Myocyte (in vitro differentiated cells): ENCODE results near the gene MGRN1. TPM values are rescaled to one million over a fixed set of nuclear protein-coding genes. Genes with fewer than 3 reads are reported as not detected.

Source experiments
- DNase-seq: peaks from one replicate; pipeline ENCODE4 v3.0.0-alpha.2; 2012; ENCODE audit warnings: low read depth
- polyA plus RNA-seq: library from polyadenylated mRNA; unstranded; fragments of >200 nt; gene quantifications from one replicate; pipeline ENCODE4 v1.2.1, GENCODE V29; 2012; ENCODE audit warnings: missing spikeins
- total RNA-seq: library from RNA; depleted of rRNA; stranded (reverse); fragments of >200 nt; gene quantifications from 2 replicates; pipeline ENCODE4 v1.2.3, GENCODE V29; 2014

MGRN1 gene
- 31.9 and 33.6 TPM in 2 replicates for total RNA-seq
- 40.3 TPM for polyA plus RNA-seq

DNA sequence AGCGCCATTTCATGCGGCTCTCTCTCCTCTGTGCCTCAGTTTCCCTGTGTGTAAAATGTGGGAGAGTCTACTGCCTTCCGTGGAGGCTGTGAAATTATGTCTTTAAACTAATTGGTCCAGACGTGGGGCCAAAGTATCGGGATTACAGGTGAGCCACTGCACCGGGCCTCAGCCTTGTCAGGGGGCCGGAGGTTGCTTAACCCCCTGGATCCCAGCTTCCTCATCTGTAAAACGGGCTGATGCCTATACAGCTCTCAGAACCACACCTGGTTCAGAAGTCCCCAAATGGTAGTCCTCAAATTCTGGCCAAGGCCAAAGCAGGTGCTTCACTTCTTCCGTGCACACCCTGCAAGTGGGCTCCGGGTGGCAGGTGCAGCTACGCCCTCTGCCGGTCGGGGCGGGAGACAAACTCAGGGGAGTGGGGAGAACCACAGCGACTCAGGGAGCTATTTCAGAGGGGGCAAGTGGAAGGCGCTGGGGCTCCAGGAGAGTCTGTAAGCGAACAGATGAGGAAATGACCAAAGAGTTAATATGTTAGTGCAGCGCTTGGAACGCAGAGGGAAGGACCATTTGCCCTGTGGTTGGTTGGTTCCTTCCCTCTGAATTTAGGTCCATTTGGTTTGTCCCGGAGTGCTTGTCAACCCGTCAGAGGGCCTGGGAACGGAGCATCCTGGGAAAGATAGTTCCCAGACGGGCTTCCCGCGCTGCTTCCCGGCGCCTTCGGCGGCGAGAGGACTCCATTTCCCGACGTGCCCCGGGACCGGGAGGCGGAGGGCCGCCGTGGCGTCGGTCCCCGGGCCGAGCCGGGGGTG is at the start of gene MGRN1:
TSS of gene MGRN1 (plus strand) at position 812 of the 812 bp plus-strand sequence. CDS start 135 bp downstream, outside the sequence.
- DNase-seq: peak; percentile 99

DNA sequence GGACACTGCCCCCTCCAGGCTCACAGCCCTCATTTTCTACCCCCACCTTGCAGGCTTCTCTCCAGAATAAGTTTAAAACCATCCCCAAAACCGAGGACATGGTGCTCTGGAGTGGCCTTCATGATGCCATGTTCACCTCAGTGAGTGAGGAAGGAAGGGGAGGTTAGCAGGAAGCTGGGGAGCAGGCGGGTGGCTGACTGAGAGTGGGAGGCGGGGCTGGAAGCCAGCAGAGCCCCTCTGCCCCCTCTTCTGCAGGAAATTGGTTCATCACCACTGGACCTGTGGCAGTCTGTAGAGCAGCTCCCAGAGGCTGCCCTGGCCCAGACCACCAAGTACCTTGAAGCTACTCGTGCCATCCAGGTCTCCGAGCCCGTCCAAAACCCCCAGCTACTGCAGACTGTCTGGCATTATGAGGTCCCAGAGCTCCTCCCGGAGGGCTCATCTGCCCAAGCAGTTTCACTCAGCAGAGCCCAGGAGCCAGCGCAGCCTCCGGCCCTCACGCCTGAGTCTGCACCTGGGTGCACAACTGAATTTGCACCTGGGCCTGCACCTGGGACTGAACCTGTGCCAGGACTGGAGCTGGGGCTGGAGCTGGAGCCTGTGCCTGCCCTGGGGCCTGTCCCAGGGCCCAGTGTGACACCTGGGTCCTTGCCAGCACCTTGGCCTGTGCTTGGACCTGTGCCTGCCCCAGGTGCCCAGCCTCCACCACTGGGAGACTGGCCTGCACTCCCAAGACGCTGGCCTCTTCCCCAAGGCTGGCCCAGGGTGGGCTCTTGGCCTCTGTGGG is 49.5 kb upstream of the MGRN1 start:
- DNase-seq: no peak

DNA sequence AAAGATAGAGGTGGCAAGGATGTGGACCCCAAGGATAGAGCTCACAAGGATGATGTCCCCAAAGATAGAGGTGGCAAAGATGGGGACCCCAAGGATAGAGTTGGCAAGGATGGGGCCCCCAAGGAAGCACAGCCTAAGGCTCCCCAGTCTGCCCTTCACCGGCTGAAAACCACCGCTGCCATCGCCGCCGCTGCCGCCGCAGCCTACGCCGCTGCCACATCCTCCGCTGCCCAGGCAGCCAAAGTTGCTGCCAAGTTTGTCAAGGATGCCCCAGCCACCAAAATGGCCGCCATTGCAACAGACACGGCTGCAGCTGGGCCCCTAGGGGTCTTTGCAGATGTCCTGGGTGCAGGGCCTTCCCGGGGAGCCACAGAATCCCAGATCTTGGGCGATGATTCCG is 48.6 kb upstream of the MGRN1 start:
- DNase-seq: no peak

DNA sequence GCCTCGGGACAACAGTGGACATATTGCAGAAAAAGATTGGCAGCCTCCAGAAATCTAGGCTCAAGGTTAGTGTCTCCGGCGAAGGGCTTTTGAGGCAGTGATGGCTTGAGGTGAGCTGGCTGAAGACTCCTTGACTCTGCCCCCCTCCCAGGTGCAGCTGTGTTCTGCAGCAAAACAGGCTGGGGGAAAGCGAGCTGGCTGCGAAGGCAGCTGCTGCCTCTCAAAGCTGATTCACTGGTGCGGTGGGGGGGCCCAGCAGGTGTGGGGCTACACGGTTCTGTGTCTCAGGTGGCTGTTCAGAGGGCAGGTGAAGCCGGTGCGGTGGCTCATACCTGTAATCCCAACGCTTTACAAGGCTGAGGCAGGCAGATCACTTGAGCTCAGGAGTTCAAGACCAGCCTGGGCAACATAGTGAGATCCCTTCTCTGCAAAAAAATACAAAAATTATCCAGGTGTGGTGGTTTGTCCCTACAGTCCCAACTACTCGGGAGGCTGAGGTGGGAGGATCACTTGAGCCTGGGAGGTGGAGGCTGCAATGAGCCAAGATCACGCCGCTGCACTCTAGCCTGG is 45.6 kb upstream of the MGRN1 start:
- DNase-seq: no peak

DNA sequence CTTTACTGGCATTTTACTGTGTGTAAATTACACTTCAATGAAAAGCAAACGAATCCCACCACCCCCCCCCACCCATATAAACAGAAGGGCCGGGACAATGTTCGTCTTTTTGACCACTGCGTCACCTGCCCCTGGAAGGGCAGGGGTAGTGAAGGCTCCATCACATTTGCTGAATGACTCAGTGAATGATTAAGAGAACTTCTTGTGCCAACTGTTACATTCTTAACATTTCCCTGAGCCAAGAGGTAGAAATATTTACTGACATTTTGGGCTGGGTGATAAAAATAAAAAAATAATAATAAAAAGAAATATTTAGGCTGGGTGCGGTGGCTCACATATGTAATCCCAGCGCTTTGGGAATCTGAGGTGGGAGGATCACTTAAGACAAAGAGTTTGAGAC is 44.4 kb upstream of the MGRN1 start:
- peak; percentile 34 for DNase-seq

DNA sequence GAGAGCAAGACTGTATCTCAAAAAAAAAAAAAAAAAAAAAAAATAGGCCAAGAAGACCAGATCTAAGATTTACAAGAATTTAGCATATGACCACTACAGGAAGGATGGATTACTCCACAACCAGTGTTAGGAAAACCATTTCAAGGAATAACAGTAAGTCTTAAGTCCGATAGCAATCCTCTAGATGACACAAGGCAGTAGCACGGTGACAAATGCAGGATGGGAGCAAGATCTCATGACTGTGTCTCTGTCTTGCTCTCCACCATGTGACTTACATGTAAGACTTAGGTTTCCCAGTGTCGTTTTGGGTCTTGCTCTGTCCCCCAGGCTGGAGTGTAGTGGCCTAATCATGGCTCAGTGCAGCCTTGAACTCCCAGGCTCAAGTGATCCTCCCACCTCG is 40.7 kb upstream of the MGRN1 start:
- DNase-seq: no peak

DNA sequence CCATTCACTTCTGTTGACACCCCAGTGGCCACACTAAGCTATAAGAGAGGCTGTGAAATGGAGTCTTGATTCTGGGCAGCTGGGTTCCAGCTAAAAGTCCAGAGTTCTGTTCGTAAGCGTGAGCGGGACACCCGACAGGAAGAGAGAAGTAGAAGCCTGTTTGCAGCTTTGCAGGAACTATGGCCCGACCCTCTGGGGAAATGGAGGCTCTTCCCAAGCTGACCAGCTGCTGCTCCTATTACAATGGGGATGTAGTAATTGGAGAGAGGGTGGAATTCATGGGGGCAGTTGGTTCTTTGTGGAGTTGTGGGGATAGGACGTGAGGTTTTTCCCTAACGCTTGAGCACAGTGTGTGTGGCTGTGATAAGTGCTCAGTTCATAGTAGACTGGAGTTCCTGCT is 38.3 kb upstream of the MGRN1 start:
- no peak for DNase-seq

DNA sequence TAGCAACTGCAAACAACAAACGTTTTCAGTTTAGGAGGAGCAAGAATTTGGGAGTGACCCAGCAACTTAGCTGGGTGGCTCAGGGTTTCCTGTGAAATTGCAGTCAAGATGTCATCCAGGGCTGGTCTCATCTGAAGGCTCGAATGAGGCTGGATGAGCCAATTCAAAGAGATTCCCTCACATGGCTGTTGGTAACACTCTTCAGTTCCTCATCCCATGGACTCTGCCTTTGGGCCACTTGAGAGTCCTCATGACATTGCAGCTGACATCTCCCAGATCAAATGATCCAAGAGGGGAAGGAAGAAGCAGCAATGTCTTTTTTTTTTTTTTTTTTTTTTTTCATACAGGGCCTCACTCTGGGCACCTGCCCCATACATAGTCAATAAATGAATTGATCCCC is 36.2 kb upstream of the MGRN1 start:
- peak; percentile 17 for DNase-seq

DNA sequence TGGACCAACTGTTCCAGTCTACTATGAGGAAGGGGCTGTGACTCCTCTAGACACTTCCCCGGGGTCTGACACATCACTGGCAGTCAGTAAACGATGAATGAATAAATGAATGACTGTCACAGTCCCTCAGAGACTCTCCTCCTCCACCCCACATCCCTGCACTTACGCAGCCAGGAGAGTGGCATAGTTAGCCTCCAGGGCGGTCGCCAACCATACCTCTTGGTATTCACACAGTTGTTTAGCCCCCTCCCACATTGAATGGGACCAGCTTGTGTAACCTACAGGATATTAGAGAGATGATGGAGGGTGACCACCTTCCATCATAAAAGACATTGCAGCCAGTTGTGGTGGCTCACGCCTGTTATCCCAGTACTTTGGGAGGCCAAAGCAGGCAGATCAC is 35.7 kb upstream of the MGRN1 start:
- DNase-seq: no peak

DNA sequence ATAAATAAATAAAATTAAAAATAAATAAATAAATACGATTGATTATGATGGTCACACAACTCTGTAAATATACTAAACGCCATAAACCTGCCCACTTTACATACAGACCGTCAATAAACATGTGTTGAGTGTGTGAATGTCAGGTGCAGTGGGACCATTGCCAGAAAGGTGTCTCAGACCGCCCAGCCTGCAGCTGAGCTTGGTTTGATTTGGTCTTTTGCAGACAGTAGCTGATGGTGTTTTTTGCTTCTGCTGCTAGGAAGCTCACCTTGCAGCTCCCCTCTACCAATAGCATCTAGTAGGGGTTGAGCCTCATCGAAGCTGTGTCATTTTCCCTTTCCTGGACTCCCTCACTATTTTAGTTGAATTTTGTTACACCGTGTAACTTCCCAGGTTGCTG is 33.4 kb upstream of the MGRN1 start:
- DNase-seq: no peak

DNA sequence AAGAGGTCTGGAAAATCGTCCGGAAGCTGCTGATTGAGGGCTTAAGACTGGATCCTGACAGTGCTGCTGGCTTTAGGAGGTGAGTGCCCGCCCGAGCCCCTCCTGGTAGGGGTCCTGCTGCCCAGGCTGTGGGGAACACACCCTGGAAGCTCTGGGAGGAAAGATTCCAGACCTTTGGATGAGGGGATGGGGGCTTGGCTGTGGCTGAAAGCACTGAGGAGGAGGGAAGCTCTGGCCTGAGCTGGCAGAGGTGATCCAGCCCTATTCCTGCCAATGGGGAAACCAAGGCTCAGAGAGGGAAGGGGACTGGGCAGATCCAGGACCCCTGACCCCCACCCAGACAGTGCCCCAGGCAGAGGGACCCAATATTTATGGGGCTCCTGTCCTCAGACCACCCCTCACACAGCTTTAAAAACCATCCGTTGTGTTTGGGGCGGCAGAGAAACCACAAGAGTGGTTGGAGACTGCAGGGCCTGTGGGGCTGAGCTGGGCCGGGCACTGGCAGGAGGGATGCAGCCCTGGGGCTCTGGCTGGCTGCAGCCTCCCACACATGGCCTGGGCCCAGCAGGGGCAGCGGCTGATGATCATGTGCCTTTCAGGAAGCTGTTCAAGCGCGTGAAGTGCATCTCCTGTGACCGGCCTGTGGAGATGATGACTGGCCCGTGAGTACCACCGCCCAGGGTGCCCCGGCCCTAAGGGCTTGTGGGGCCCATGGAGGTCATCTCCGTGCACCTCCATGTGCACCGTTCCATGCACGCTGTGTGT is 32.7 kb upstream of the MGRN1 start:
- no peak for DNase-seq

DNA sequence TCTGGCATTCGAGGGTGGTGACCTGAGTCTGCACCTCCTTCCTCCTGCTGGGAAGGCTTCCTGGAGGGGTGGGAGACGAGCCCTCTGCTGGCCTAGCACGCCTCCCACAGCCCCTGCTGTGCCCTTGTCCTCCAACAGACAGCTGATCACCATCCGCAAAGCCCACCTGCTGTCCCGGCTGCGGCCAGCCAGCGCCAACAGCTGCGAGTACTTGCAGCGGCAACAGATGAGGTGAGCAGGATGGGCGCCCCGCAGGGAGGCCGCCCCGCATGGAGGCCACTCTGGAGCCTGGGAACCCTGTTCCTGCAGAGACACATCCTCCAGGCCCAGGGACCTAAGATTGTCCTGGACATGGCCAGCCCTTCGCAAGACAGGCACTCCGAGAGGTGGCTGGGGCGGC is 31.5 kb upstream of the MGRN1 start:
- DNase-seq: peak; percentile 56

DNA sequence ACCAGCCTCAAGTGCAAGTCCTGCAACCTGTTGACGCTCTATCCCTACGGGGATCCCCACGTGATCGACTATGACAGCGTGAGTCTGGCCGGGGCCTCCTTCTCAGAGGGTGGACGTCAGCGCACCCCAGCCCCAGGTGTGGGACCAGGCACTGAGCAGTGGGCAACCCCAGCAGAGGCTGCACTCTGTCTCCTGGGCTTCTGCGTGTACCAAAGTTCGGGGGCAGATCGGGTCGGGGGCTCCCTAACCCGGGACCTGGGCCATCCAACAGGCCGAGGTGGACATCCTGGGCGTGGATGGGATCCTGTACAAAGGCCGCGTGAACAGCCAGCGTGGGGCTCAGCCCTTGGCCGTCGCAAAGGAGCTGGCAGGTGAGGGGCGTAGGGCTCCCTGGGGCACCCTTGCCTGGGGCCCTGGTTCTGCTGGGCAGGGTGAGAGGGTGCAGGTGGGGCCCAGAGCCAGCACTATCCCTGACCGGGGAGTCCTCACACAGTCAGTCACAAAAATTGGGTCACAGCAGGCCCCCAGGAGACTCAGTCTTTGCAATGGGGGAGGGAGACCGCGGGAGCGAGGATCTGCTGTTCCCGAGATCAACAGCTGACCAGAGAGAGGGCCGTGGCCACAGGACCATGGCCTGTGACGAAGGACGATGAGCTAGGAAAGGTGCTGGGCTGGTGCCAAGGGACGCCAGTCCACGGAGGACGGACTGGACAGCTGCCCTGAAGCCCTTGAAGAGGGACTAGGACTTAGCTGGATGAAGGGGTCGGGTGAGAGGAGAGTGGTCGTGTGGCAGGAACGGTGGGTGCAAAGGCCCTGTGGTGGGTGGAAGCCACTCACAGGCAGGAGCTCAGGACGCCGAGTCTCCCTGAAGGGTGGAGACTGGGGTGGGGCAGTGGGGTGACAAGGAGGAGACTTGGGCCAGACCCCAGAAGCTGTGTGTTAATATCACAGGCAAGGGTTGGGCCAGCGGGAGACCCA is 29.9 kb upstream of the MGRN1 start:
- no peak for DNase-seq

DNA sequence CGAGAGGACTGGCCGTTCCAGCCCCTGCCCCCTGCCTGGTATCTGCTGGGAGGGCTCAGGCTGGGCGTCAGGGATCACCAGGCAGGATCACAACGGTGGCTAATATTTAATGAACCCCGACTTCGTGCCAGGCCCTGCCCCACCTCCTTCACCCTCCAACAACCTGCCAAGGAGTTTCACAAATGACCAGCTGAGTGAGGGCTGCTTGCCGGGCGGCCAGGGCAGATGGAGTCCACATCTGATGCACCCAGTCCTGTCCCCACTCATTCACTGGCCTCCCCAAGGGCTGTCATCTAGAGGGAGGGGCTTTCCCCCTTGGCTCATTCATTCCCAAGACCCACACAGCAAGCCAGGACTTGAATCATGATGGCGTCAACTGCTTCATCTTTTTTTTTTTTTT is 27.5 kb upstream of the MGRN1 start:
- DNase-seq: no peak

DNA sequence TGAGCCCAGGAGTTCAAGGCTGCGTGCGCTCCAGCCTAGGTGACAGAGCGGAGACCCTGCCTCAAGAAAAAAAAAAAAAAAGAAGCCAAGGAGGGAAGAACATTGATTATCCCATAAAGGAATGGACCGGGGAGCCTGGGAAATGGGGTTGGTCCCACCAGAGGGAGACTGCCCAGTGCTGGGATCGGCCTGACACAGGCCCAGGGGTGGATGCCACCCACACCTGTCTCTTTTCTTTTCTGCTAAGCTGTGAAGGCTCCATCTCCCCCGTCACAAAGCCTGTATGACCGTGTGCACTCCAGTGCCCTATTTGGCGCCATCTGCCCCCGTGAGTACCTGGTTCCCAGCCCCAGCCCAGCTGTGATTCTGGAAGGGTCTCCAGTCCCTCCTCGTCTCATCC is 25.6 kb upstream of the MGRN1 start:
- DNase-seq: no peak

DNA sequence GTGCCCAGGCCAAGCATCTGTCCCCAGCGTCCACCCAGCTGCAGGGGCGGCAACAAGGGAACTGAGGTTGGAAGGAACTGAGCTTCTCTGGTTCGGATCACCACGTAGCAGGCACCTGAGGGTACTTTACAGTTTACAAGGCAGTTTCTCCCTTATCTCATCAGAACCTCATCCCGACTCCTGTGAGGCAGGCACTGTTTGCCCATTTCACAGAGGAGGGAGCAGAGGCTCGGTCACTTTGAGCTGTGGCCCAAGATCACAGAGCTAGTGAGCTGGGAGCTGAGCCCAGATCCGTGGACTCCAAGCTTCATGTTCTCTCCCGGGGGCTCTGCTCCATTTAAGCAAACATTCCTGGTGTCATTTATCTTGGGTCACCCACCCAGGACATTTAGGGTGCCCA is 25.1 kb upstream of the MGRN1 start:
- no peak for DNase-seq

DNA sequence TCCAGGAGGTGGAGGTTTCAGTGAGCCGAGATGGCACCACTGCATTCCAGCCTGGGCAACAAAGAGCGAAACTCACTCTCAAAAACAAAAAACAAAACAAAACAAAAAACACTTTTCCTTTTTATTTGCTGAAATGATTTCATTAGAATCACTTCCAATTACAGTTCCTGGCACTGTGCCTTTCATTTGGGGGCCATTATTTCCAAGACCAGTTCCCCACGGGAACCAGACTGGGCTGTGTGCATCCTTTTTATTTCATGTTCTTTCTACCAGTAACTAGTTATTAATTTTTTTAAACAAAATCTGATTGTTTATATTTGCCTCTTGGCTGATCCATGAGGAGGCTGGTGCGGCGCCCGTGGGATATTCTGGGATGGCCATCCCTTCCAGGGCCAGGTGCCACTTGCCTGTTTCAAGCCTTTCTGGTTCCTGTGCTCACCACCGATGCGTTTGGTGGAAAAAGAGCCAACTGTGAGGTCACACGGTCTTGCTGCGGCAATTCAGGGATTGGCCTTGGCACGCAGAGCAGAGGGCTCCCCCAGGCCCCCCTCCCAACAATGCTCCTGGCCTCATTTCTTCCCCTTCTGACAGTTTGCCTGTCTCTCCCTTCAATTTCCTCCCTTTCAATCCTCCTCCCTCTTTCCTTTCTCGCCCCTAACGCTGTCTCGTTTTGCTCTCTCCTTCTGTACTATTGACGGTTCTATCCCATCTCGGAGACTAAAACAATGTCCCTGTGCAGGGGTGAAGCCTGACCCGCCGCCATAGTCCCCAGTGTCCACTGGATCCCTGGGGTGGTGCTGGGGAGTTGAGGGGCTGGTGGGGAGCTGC is 23.4 kb upstream of the MGRN1 start:
- DNase-seq: peak; percentile 42

DNA sequence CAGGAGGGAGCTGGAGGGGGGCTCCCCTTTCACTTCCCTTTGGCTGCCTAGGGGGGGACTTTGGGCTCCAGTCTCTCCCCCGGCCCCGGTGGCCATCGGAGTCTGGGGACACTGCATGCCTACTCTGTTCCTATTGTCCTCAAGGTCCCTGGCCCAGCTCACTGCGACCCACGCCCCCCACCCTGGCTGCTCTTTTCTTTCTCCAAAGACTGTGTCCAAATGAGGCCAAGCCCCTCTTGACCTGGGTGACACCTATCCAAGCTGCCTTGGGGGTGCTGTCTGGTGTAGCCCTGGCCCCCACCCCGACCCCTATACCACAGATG is 22.8 kb upstream of the MGRN1 start:
- no peak for DNase-seq

DNA sequence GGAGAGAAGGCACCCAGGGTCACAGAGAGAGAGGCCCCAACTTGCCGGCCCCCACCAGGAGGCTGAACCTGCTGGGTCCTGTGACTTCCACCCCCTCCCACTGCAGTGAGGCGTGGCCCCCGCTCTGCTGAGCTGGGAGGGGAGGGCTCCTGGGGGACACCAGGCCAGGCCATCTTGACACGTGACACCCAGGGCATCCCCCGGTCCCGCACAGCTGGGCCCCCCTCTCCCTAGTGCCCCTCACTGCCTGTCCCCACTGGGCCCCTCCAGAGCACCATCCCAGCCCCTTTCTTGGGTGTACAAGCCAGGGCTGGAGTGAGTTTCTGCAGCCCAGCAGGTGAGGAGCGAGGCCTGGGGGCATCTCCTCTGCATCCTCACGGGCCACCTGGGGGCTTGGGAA is 22.3 kb upstream of the MGRN1 start:
- no peak for DNase-seq
